Panc1 (cell line): ENCODE measurements around the gene PRPSAP2.

ENCODE experiments used
- POLR2AphosphoS5 ChIP-seq: IDR thresholded peaks from 2 replicates; pipeline ENCODE4 v1.6.1; 2012; ENCODE audit warnings: mild to moderate bottlenecking, low read depth, low read length, moderate library complexity
- TF ChIP-seq, protein P1 (sequence below): fragments of 450-650 bp; IDR thresholded peaks from 2 replicates; pipeline ENCODE4 v1.5.1; 2017; ENCODE audit warnings: mild to moderate bottlenecking
- TF ChIP-seq, protein P2 (sequence below), 2 experiments: IDR thresholded peaks; 2 replicates each; pipeline ENCODE4 v1.6.1; 2011 to 2012; ENCODE audit warnings: low read depth in 2 of 2, control low read depth in 1 of 2, low read length in 1 of 2, mild to moderate bottlenecking in 1 of 2, moderate library complexity in 1 of 2; ENCODE audit not compliant: insufficient read depth in 1 of 2

DNA sequence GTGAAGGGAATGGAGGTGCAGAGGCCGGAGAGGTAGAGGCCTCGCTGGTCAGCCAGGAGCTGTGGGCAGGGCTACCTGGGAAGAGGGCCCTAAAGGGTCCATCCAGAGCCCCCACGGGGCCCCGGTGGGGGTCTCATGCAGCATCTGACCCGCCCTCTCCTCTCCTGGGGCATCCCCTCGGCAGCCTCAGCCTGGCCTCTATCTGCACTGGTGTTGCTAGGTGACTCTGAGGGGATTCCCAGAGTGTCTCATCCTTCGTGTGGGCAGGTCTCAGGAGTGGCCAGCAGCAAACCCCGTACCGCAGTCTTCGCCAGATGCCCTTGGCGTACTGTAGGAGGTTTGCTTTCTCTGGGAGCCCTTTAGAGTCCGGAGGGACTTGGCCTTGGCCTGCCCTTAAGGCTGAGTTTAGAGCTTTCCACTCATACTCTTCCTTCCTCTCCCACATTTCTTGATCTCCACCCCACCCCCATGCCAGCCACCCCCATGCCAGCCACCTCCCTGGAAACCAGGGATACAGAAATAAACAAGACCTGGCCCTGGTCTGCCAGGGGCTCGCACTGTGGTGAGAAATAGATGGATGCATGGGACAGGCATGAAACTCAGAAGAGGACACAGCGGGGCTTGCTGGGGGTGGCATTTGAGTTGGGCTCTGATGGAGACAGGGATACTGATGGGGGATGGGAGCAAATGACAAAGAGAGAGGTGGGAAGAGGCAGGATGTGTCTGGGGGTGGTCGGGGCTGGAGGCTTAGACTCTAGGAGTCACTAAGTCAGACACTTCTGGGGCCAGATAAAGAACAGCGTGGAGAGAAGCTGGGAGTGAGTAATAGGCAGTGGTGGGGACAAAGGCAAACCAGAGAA is 103.9 kb downstream of the PRPSAP2 start:
- TF ChIP-seq, protein P1, sequence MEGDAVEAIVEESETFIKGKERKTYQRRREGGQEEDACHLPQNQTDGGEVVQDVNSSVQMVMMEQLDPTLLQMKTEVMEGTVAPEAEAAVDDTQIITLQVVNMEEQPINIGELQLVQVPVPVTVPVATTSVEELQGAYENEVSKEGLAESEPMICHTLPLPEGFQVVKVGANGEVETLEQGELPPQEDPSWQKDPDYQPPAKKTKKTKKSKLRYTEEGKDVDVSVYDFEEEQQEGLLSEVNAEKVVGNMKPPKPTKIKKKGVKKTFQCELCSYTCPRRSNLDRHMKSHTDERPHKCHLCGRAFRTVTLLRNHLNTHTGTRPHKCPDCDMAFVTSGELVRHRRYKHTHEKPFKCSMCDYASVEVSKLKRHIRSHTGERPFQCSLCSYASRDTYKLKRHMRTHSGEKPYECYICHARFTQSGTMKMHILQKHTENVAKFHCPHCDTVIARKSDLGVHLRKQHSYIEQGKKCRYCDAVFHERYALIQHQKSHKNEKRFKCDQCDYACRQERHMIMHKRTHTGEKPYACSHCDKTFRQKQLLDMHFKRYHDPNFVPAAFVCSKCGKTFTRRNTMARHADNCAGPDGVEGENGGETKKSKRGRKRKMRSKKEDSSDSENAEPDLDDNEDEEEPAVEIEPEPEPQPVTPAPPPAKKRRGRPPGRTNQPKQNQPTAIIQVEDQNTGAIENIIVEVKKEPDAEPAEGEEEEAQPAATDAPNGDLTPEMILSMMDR = no peak
- TF ChIP-seq, protein P2, sequence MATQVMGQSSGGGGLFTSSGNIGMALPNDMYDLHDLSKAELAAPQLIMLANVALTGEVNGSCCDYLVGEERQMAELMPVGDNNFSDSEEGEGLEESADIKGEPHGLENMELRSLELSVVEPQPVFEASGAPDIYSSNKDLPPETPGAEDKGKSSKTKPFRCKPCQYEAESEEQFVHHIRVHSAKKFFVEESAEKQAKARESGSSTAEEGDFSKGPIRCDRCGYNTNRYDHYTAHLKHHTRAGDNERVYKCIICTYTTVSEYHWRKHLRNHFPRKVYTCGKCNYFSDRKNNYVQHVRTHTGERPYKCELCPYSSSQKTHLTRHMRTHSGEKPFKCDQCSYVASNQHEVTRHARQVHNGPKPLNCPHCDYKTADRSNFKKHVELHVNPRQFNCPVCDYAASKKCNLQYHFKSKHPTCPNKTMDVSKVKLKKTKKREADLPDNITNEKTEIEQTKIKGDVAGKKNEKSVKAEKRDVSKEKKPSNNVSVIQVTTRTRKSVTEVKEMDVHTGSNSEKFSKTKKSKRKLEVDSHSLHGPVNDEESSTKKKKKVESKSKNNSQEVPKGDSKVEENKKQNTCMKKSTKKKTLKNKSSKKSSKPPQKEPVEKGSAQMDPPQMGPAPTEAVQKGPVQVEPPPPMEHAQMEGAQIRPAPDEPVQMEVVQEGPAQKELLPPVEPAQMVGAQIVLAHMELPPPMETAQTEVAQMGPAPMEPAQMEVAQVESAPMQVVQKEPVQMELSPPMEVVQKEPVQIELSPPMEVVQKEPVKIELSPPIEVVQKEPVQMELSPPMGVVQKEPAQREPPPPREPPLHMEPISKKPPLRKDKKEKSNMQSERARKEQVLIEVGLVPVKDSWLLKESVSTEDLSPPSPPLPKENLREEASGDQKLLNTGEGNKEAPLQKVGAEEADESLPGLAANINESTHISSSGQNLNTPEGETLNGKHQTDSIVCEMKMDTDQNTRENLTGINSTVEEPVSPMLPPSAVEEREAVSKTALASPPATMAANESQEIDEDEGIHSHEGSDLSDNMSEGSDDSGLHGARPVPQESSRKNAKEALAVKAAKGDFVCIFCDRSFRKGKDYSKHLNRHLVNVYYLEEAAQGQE (IDR thresholded peaks at IDR 0.05; ENCODE audit: insufficient read depth in 1 of 2, low read depth in 2 of 2, low read length in 1 of 2) = no peak
- TF ChIP-seq POLR2AphosphoS5 = no peak
